Activated T-helper 9 cell treated with anti-CD3 and anti-CD28 coated beads, Interleukin-2, amount 50 U/mL, for 16 hours (primary cell): Measurements from ENCODE around the gene AP2A2.
"Not testable (repeated sequence)": the region's sequence is repeated elsewhere in the genome, so short reads cannot be mapped to it uniquely, and the experiment has no call there.

ENCODE experiments used
- DNase-seq: peaks from one replicate; pipeline ENCODE4 v3.0.0-alpha.2; 2020; ENCODE audit warnings: low read depth

The AP2A2 gene

GRCh38 chr11:975376-975775 lies 49.7 kb downstream of the AP2A2 start:
- DNase-seq: not testable (repeated sequence)

DNA sequence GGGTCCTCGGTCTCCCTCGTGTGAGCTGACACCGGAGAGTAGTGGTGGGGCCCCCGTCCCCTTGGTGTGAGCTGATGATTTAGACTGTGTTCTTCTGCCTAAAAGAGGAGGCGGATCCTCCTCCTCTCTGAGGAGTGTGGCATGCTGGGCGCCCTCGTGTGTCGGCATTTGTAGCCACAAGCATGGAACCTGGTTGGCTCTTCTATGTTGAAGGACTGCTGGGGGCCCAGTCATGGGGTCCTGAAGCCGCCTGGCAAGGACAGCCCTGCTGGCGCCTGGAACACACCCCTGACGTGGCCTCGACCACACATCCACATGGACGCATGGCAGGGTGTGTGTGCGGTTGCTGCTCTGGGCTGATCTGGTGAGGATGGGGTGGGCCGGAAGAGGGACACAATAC lies 50.2 kb downstream of the AP2A2 start:
- no peak for DNase-seq

GRCh38 chr11:976431-977160 lies 50.9 kb downstream of the AP2A2 start:
- no peak for DNase-seq

DNA sequence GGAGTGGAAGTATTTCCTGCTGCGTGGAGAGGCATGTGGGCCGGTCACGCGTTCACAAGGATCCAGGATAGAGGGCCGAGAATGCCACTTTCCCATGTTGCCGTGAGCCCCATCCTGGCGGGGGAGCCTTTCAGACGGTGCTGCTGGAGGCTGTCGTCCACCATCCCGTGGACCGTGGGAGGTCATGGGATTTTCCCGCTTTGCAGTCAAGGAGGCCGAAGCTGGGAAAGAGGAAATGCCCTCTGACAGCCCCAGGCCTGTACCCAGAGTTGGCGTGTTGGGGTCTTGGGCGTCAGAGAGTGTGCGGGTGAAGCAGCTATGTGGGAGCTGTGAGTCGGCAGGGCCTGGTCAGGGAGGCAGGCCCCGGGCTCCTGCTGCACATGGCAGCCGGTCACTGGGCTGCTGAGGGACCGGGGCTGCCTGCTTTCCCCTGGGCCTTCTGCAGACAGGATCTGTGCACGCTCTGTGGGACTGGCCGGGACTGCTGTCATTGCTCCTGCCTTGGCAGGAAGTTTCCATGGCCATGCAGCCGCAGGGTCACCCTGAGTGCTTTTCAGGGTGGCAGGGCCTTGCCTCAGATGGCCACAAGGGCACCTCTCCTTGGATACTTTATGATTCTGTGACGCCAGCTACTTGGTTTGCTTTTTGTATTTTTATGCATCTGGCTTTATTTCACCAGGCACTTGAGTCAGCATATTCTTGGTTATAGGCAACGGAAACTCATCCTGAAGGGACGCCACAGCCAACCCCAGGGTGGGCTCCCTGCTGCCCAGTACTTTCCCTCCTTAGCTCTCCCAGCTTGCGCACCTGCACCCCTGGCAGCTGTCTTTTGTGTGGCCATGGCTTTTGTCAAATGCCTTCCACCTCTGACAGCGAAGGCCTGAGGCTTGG lies 52.4 kb downstream of the AP2A2 start:
- DNase-seq: no peak

- no peak for DNase-seq
Observed at GRCh38 chr11:978781-979180, 53.1 kb downstream of the AP2A2 start.

DNA sequence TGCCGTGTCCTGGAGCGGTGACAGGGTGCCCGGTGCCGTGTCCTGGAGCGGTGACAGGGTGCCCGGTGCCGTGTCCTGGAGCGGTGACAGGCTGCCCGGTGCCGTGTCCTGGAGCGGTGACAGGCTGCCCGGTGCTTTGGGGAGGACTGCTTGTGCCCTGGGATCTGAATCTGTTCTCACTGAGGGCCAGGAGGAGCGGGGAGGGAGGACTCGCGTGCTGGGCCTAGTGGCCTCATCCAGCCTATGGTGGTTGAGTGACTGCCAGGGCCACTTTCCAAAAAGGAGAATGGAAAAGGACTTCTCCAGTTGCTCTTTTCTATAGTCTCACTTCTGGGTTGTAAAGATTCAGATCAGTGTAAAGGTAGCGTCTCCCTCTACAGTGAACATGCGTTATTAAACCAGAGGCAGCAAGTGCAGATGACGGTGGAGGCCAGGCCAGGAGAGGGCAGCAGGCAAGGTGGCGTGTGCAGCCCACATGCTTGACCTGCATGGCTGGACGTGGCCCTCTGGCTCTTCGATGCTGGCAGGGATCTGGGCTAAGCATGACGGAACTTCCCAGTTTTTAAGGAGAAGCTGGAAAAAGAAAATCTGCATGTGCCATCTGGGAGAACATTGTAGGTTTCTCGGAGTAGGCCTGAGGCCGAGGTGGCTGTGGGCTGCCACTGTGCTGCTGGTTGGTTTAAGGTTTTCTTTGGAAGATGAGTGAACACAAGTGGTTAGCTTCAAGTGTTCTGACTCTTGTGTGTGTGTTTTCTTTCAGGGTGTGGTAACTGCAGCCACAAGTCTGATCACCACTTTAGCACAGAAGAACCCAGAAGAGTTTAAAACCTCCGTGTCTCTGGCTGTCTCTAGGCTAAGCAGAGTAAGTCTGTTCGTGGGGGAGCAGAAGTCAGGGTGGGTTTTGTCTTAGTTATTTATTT lies 55.0 kb downstream of the AP2A2 start:
- DNase-seq: no peak

GRCh38 chr11:981764-982163 lies 56.1 kb downstream of the AP2A2 start:
- DNase-seq: no peak

DNA sequence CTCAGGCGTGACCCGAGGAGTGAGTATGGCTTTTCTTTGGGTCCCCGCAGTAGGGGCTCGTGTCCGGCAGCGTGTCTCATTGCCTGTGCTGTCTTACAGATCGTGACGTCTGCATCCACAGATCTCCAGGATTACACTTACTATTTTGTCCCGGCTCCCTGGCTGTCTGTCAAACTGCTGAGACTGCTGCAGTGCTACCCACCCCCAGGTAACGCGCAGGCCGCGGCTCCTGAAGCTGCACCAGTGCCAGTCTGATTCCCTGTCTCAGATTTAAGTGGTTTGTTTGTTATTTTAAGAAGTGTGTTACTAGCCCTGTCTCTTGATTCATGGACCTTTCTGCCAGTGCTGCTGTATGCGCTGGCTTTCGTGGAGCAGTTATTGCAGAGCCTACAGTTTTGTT lies 58.9 kb downstream of the AP2A2 start:
- DNase-seq: no peak

- DNase-seq: no peak
Observed at GRCh38 chr11:985406-985805, 59.7 kb downstream of the AP2A2 start.

- DNase-seq: no peak
Observed at GRCh38 chr11:985848-986247, 60.2 kb downstream of the AP2A2 start.

DNA sequence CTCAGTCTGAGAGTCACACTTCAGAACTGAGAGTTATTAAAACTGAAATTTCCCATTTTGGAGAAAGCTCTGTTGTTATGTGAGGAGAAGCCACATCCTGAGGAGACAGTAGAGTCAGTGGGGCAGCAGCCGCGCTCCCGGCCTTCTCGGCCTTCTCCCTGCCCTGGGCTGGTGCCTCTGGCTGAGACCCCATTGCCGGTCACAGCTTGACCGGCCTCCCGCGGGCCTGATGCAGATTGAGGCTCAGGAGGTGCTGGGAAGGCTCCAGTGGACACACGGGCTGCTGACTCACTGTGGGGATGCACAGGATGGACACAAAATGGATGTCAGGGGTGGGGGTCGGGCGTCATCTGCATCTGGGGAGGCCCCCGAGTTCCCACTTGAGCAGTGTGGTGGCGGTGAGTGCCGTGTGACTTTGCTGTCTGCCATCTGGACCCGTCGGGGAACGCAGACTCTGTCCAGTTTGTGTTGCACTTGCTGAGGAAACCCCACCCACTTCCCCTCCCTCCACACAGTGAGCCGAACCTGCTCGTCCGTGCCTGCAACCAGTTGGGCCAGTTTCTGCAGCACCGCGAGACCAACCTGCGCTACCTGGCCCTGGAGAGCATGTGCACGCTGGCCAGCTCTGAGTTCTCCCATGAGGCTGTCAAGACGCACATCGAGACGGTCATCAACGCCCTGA lies 60.7 kb downstream of the AP2A2 start:
- DNase-seq: no peak

DNA sequence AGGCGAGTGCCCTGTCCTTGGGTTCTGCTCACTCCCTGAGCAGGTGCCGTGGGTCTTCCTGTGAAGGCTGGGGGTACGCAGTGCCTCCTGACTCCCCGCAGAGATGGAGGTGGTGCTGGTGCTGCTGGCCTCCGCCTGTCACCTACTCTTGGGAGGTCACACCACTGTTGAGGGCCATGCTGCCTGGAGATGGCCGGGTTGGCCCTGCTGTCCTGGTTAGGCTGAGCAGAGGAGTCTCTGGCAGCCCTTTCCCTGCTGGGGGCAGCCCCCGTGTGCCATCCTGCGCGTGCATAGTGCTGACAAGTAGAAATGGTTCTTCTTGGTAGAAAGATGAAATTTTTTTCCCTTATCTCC lies 61.3 kb downstream of the AP2A2 start:
- DNase-seq: no peak

GRCh38 chr11:987671-988070 lies 62.0 kb downstream of the AP2A2 start:
- no peak for DNase-seq

GRCh38 chr11:990101-990500 lies 64.4 kb downstream of the AP2A2 start:
- DNase-seq: no peak

GRCh38 chr11:991034-991433 lies 65.4 kb downstream of the AP2A2 start:
- DNase-seq: no peak

DNA sequence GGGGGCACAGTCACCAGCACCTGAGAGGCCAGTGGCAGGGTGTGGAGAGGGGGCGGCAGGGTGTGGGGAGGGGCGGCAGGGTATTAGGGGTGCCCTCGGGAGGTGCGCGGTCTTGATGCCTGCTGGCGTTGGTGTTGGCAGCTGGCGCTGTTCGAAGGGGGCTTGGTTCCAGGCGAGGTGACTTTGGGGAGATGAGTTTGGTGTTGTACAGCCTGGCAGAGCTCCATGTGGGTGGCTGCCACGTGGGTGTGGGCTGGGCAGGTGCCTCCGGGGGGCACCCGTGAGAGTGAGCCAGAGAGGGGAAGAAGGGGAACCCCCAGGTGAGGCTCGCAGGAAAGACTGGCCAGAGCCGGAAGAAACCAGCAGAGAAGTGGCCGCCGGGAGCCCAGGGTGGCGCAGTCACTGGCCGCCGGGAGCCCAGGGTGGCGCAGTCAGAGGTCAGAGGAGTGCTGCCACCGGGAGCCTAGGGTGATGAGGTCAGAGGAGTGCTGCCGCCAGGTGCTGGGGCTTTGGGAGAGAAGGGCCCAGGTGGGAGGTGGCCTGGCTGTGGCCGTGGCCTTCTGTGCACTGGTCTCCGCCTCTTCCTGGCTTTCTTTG lies 66.1 kb downstream of the AP2A2 start:
- no peak for DNase-seq

- DNase-seq: no peak
Observed at GRCh38 chr11:992577-992976, 66.9 kb downstream of the AP2A2 start.

- no peak for DNase-seq
Observed at GRCh38 chr11:993632-994167, 68.0 kb downstream of the AP2A2 start.

GRCh38 chr11:995044-995751 lies 69.5 kb downstream of the AP2A2 start:
- no peak for DNase-seq

DNA sequence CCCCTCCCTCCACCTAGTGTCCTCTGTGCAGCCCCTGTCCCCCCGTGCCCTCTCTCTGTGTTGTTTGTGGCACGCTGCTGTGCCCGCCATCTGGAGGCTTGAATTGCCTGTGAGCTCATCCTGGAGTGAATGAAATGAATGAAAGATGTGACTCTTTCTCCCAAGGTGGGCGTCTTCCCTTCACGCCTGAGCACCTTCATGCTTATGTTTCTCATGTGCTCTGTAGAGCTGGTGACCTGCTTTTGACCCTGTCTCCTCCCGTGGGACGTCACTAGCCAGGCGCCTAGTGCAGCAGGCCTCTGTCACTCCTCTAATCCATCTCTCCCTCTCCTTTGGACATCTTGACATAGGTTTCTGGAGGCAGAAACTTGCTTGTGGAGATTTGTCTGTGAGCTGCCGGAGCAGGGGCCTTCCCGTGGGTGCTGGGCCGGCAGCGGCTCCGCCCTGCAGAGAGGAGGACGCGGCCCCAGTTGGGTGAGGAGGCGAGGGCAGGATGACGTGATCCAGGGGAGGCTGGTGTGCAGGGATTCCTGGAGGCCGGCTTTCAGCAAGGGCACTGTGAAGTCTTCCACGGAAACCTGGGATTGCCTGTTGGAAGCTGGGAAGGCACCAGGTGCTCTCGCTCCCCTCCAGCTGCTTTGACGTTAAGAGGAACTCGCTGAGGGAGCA lies 70.2 kb downstream of the AP2A2 start:
- no peak for DNase-seq
